SJCRH30 (cell line): ENCODE results near the gene TNFAIP8L1. TPM values are rescaled to one million over a fixed set of nuclear protein-coding genes. Genes with fewer than 3 reads are reported as not detected.

ENCODE experiments used
- DNase-seq, 2 experiments: peaks; one replicate each; pipeline ENCODE4 v3.0.0-alpha.2; 2015 to 2020
- H3K27ac ChIP-seq: fragments of 250-450 bp; sonication (Bioruptor Pico); 2 replicates; pipeline ENCODE4 v1.5.1; 2020; ENCODE audit warnings: mild to moderate bottlenecking, moderate library complexity
- H3K27me3 ChIP-seq: fragments of 250-450 bp; sonication (Bioruptor Pico); 2 replicates; pipeline ENCODE4 v1.5.1; 2020; ENCODE audit warnings: mild to moderate bottlenecking, moderate library complexity
- H3K36me3 ChIP-seq: fragments of 250-450 bp; sonication (Bioruptor Pico); 2 replicates; pipeline ENCODE4 v1.5.1; 2020; ENCODE audit warnings: mild to moderate bottlenecking, moderate library complexity
- H3K4me1 ChIP-seq: fragments of 250-450 bp; sonication (Bioruptor Pico); 2 replicates; pipeline ENCODE4 v1.5.1; 2020; ENCODE audit warnings: mild to moderate bottlenecking, moderate library complexity
- H3K4me3 ChIP-seq: fragments of 250-450 bp; sonication (Bioruptor Pico); 2 replicates; pipeline ENCODE4 v1.5.1; 2020; ENCODE audit warnings: mild to moderate bottlenecking, moderate library complexity
- H3K9me3 ChIP-seq: fragments of 250-450 bp; sonication (Bioruptor Pico); replicated peaks from 2 replicates; pipeline ENCODE4 v1.5.1; 2020; ENCODE audit warnings: mild to moderate bottlenecking, moderate library complexity
- total RNA-seq: library from RNA; depleted of rRNA; stranded (reverse); fragments of >200 nt; shearing (Covaris generic); gene quantifications from 2 replicates; pipeline ENCODE4 v1.2.3, GENCODE V29; 2014

Gene TNFAIP8L1
- total RNA-seq, 1 experiment from 2014 or later: 8.8 TPM

DNA sequence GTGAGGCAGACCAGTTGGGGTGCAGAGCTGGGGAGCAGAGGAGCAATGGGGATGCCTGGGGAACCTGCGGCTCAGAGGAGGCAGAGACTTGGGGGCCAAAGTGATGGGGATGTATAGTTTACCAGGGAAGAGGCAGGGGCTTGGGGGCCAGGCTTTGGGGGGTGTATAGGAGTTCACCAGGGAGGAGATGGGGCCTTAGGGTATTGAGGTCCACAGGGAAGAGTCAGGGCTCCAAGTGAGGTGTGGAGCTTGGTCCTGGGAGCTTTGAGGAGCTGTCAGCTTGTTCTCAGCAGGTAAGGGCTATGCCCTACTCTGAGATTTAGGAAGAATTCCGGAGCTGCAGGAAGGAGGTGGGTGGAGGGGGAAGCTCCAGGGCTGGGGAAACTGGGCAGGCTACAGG lies 10.8 kb downstream of the TNFAIP8L1 start:
- Histone ChIP-seq H3K27me3 (no peaks in the 10 kb centered on the region), H3K9me3 (no peaks in the 10 kb centered on the region), H3K27ac (no peak overlapping the region), H3K36me3 (0 out of 2 replicates have a peak, but pooled peaks cover under 1% of the 10 kb centered on the region), H3K4me1 (no peaks in the 10 kb centered on the region), H3K4me3 (no peak overlapping the region)
- DNase-seq: no peak

DNA sequence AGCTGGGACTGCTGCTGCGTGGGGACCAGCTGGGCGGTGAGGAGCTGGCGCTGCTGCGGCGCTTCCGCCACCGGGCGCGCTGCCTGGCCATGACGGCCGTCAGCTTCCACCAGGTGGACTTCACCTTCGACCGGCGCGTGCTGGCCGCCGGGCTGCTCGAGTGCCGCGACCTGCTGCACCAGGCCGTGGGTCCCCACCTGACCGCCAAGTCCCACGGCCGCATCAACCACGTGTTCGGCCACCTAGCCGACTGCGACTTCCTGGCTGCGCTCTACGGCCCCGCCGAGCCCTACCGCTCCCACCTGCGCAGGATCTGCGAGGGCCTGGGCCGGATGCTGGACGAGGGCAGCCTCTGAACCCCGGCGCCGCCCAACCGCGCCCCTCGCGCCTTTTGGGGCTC lies 12.8 kb downstream of the TNFAIP8L1 start:
- DNase-seq: no peak
- Histone ChIP-seq H3K36me3 (0 out of 2 replicates have a peak, but pooled peaks cover 3% of the 10 kb centered on the region), H3K4me1 (no peaks in the 10 kb centered on the region), H3K27ac (no peak overlapping the region), H3K4me3 (no peak overlapping the region), H3K9me3 (no peaks in the 10 kb centered on the region), H3K27me3 (no peaks in the 10 kb centered on the region)

- H3K9me3 ChIP-seq: no peaks in the 10 kb centered on the region
- H3K27ac ChIP-seq: no peak overlapping the region
- peaks cover 6% of the 10 kb centered on the region for H3K36me3 ChIP-seq
- no peak for DNase-seq
- no peaks in the 10 kb centered on the region for H3K4me1 ChIP-seq
- H3K27me3 ChIP-seq: no peaks in the 10 kb centered on the region
- H3K4me3 ChIP-seq: no peak overlapping the region
These were observed 14.6 kb downstream of the TNFAIP8L1 start for GRCh38 chr19:4653793-4654436.

DNA sequence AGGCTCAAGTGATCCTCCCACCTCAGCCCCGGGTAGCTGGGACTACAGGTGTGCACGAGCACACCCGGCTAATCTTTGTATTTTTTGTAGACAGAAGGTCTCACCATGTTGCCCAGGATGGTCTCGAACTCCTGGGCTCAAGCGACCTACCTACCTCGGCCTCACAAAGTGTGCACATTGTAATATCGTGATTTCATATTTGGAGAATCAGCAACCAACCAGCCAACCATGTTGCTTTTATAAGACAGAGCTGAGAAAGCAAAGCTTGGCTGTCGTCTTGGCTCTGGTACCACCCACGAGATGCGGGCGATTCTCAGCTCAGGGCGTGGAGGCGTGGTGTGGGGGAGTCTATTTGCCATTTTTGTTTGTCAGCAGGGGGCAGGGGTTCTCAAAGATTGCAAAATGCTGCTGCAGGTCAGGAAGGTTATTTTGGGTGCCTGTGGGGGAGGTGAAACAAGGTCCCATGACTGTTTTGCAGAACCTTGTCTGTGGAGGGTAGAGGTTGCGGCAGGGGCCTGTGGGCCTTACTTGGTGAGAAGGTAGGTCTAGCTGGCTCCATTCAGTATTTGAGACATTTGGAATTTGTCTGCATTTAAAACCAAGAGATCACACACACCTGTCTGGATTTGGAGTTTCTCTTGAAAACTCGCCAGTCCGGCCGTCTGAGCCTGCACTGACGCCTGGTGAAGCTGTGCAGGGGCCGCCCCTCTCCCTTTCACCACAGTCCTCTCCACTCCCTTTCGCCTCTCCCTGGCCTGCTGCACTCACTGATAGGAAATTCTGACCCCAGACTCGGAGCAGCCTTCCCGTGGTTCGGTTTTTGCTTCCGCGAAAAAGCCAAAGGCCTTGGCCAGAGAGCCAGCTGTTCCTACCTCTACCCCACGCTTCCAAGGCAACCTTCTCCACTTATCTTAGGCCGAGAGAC lies 15.4 kb downstream of the TNFAIP8L1 start:
- Histone ChIP-seq H3K4me3 (no peak overlapping the region), H3K4me1 (no peaks in the 10 kb centered on the region), H3K36me3 (peaks cover 13% of the 10 kb centered on the region), H3K27me3 (no peaks in the 10 kb centered on the region), H3K27ac (no peak overlapping the region), H3K9me3 (no peaks in the 10 kb centered on the region)
- no peak for DNase-seq

DNA sequence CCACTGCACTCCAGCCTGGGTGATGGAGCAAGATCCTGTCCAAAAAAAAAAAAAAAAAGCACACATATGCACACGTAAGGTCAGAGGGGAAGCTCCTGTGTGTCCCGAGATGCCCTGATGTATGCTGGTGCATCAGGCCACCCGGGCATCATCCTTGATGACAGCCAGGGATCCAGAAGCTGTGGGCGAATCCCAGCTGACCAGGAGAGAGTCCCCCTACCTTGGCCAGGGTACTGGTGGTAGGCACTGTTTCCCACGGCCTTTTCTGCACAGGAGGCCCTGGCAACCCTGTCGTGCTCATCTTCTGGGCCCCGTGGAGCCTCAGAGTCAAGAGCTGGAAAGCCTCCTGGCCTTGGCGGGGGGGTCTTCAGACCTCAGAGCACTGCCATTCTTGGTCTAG lies 16.8 kb downstream of the TNFAIP8L1 start:
- Histone ChIP-seq H3K4me1 (no peaks in the 10 kb centered on the region), H3K27me3 (no peaks in the 10 kb centered on the region), H3K36me3 (peaks cover 22% of the 10 kb centered on the region), H3K9me3 (no peaks in the 10 kb centered on the region), H3K27ac (no peak overlapping the region), H3K4me3 (no peak overlapping the region)
- DNase-seq: no peak

DNA sequence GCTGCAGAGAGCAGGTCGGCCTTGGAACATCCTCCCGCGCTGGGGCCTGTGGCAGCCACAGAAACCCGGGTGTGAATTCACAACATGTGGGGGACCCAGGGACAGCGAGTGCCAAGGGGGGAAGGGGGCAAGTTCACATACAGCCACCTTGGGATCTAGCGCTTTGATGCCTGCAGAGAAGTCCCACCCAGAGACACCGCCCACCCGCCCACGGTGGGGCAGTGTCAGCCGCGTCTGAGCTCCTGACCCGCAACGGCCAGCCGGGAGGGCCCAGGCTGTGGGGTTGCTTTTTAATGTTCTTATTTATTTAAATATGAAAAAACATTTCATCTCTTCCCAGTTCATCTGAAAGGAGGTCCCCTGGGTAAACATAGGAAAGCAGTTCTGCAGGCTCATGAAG lies 17.9 kb downstream of the TNFAIP8L1 start:
- no peak for DNase-seq
- H3K4me1 ChIP-seq: no peaks in the 10 kb centered on the region
- no peaks in the 10 kb centered on the region for H3K27me3 ChIP-seq
- peaks cover 22% of the 10 kb centered on the region for H3K36me3 ChIP-seq
- no peak overlapping the region for H3K4me3 ChIP-seq
- no peak overlapping the region for H3K27ac ChIP-seq
- H3K9me3 ChIP-seq: no peaks in the 10 kb centered on the region

GRCh38 chr19:4657835-4658234 lies 18.5 kb downstream of the TNFAIP8L1 start:
- Histone ChIP-seq H3K9me3 (no peaks in the 10 kb centered on the region), H3K36me3 (peaks cover 22% of the 10 kb centered on the region), H3K27ac (no peak overlapping the region), H3K4me1 (no peaks in the 10 kb centered on the region), H3K27me3 (no peaks in the 10 kb centered on the region), H3K4me3 (no peak overlapping the region)
- no peak for DNase-seq

DNA sequence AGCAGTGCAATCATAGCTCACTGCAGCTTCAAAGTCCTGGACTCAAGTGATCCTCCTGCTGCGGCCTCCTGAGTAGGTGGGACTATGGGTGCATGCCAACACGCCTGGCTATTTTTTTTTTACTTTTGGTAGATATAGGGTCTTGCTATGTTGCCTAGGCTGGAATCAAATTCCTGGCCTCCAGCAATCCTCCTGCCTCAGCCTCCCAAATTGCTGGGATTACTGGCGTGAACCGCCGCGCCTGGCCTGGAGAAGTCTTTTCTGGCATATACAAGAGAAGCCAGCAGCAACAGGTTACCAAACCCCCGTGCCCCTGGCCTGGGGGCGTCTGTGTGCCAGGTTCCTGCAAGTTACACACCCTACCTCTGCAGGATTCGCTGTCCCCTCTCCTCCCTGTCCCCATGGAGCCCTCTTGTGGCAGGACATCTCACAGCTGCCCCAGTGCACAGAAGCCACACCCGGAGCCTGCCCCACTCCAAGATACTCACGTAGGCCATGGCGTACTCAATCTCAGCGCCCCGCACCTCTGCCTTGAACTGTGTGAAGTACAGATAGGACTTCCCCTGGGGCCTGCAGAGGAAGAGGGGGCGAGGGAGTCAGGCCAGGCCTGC lies 21.0 kb downstream of the TNFAIP8L1 start:
- H3K27me3 ChIP-seq: no peaks in the 10 kb centered on the region
- no peak overlapping the region for H3K27ac ChIP-seq
- H3K4me1 ChIP-seq: no peaks in the 10 kb centered on the region
- H3K4me3 ChIP-seq: no peak overlapping the region
- DNase-seq: peak; percentile 61
- peaks cover 22% of the 10 kb centered on the region for H3K36me3 ChIP-seq
- no peaks in the 10 kb centered on the region for H3K9me3 ChIP-seq

DNA sequence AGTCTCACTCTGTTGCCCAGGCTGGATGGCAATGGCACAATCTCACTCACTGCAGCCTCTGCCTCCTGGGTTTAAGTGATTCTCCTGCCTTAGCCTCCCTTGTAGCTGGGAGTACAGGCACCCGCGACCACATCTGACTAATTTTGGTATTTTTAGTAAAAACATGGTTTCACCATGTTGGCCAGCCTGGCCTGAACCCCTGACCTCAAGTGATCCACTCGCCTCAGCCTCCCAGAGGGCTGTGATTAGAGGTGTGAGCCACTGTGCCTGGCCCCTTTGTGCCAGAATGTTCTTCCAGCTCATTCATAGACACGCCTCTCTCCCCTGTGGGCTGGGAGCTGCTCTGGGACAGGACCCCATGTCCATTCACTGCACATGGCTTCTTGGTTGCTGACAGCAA lies 21.7 kb downstream of the TNFAIP8L1 start:
- H3K36me3 ChIP-seq: peaks cover 23% of the 10 kb centered on the region
- H3K4me1 ChIP-seq: no peaks in the 10 kb centered on the region
- H3K4me3 ChIP-seq: no peak overlapping the region
- DNase-seq: no peak
- no peaks in the 10 kb centered on the region for H3K27me3 ChIP-seq
- no peak overlapping the region for H3K27ac ChIP-seq
- no peaks in the 10 kb centered on the region for H3K9me3 ChIP-seq

- no peaks in the 10 kb centered on the region for H3K27me3 ChIP-seq
- H3K9me3 ChIP-seq: no peaks in the 10 kb centered on the region
- H3K27ac ChIP-seq: no peak overlapping the region
- no peak for DNase-seq
- H3K36me3 ChIP-seq: peaks cover 28% of the 10 kb centered on the region
- no peak overlapping the region for H3K4me3 ChIP-seq
- no peaks in the 10 kb centered on the region for H3K4me1 ChIP-seq
These were observed 22.8 kb downstream of the TNFAIP8L1 start for GRCh38 chr19:4662020-4662695.

DNA sequence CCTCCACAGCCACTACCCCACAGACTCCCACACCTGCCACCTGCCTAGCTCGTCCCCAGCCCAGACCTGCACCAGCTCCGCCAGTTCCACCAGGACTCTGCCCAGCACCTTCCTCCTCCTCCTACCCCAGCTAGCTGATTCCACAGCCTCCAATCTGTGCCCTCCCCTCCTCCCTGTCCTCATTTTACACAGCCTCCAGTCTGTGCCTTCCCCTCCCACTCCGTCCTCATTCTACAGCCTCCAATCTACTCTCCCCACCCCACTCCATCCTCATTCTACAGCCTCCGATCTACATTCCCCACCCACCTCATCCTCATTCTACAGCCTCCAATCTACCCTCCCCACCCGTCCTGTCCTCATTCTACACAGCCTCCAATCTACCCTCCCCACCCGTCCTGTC lies 23.5 kb downstream of the TNFAIP8L1 start:
- Histone ChIP-seq H3K4me3 (no peak overlapping the region), H3K36me3 (peaks cover 34% of the 10 kb centered on the region), H3K9me3 (no peaks in the 10 kb centered on the region), H3K27me3 (no peaks in the 10 kb centered on the region), H3K27ac (no peak overlapping the region), H3K4me1 (no peaks in the 10 kb centered on the region)
- no peak for DNase-seq

- H3K27ac ChIP-seq: no peak overlapping the region
- no peak overlapping the region for H3K4me3 ChIP-seq
- peaks cover 37% of the 10 kb centered on the region for H3K36me3 ChIP-seq
- peaks cover 3% of the 10 kb centered on the region; the same call in 1 of the 2 replicates for H3K4me1 ChIP-seq
- DNase-seq: no peak
- H3K9me3 ChIP-seq: no peaks in the 10 kb centered on the region
- no peaks in the 10 kb centered on the region for H3K27me3 ChIP-seq
These were observed 25.3 kb downstream of the TNFAIP8L1 start for GRCh38 chr19:4664642-4665041.

DNA sequence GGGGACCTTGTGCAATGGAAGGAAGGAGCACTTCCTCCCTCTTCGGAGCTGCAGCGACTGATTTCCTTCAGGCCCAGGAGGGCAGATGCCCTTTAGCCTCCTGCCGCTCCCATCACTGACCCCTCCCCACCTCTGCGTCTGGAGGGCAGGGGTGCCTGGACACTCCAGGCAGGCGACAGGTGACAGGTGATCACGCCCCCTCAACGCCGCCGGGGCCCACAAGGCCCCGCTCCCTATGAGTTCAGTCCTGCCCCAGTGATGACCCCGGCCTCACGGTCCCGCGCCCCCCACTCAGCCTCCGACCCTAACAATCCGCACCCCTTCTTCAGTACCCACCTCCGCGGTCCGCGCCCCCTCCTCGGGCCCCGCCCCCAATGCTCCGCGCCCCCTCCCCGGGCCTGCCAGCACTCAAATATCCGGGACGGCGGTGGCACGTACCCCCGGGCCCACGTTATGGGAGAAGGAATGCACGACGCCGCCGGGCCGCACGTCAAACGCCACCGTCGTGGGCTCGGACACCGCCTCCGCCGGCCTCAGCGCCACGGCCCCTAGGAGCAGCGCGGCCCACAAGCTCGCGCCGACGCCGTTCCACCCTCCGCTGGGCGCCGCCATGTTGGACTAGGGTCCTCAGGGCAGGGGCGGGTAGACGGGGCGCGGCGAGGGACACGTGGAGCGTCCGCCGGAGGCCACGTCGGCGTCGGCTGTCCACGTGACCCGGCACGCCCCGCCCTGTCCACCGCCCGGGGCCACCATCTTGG lies 30.6 kb downstream of the TNFAIP8L1 start, which contains the start of gene MYDGF:
Gene MYDGF (minus strand): TSS at position 620 of the 758 bp plus-strand sequence. CDS start 8 bp downstream, at position 612.
- Histone ChIP-seq H3K4me1 (peaks cover 14% of the 10 kb centered on the region), H3K36me3 (peaks cover 28% of the 10 kb centered on the region), H3K27me3 (no peaks in the 10 kb centered on the region), H3K9me3 (no peaks in the 10 kb centered on the region), H3K4me3 (peak within 1 kb of the TSS; percentile 91), H3K27ac (peak within 1 kb of the TSS; percentile 43)
- peak; percentile 92 to 93 for DNase-seq
